HG03439 (cell line): ENCODE results near the gene ISM1.

ENCODE experiments used
- ATAC-seq: cut with Tn5 transposase; IDR thresholded peaks from one replicate; pipeline ENCODE4 v1.9.1; 2021; ENCODE audit warnings: mild to moderate bottlenecking, moderate library complexity; ENCODE audit not compliant: unreplicated experiment

ISM1 gene

DNA sequence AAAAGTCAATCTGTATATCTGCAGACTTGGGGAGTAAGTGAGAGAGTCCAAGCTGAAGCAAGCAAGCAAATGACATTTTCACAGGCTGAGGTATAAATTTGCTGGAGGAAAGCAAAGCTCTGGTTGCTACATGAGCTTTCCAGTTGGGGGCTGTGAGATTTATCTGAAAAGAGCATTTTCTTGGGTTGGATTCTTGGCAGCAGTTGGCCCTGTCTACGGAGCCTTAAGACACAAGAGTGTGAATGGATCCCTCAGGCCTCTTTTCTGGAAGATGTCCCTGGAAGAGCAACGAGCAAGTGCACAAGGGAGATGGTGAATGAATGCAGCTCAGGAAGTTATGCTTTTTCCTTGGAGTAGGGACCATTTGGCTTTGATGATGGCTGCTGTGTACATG lies 30.8 kb downstream of the ISM1 start:
- no peak for ATAC-seq

DNA sequence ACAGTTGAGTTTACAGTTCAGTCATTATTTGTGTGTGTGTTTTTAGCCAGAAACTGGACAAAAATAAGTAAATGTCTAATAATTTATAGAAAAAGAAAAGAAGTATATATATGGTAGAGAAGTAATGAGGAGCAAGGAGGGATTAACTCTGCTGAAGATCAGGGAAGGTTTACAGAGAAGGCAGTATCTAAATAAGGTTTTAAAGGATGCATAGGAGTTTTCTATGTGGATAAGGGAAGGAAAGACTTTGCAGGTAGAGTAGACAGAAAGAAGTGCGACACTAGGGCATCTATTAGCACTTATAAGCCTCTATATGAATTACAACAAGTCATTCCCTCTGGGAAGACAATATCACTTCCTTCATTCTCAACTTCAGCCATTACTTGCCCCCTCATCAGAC lies 34.3 kb downstream of the ISM1 start:
- no peak for ATAC-seq

DNA sequence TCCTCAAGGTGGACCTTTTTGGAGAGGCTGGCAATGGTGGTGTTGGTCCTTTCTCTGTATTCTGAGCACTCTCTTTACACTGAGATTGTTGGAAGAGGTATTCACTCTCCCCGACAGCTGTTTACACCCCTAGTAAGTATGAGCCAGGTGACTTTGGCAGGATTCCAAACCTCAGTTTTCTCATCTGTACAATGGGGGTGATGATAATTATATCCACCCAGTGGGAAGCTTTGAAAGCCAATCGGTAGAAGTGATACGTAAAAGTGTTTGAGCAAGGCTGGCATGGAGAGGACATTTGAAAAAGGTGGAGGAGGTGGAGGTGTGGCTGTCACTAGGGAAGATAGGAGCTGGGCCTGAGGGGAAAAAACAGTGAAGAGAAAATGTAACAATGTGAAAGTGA lies 35.5 kb downstream of the ISM1 start:
- ATAC-seq, result no peak

DNA sequence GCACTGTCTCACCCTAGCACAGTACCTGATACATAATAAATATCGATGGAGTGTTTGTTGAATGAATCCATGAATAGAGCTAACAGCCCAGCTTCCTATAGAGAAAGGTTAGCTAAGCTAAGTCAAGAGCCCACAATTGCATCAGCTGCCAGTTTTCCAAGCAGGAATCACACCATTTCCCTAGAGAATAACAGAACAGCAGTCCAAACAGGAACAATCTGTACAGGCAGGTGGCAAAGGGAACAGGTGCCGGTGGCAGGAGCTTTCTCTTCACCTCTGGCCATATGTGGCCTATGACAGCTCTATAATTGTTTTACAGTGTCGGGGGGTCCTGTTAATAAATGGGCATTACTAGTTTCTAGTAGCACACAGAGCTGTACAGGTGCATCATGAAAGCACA lies 38.8 kb downstream of the ISM1 start:
- ATAC-seq, result no peak

DNA sequence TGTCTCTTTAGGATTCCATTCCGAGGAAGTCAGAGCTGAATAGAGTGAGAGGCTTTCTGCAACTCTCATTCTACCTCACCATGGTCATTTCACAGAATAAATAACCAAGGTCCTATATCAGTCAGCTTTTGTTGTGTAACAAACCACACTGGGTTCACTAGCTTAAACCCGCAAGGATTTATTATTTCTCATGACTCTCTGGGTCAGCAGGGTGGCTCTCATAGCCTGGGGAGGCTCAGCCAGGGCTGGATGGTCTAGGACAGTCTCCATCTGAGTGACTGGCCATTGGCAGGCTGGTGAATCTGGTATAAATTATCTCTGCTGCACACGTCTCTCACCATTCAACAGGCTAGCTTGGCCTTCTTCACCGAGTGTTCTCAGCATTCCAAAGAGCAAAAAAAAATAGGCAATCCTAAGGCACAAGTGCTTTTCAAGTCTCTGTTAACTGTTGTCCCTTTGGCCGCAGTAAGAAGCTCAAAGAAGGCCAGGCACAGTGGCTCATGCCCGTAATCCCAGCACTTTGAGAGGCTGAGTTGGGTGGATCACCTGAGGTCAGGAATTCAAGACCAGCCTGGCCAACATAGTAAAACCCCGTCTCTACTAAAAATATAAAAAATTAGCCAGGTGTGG lies 39.7 kb downstream of the ISM1 start:
- no peak for ATAC-seq

DNA sequence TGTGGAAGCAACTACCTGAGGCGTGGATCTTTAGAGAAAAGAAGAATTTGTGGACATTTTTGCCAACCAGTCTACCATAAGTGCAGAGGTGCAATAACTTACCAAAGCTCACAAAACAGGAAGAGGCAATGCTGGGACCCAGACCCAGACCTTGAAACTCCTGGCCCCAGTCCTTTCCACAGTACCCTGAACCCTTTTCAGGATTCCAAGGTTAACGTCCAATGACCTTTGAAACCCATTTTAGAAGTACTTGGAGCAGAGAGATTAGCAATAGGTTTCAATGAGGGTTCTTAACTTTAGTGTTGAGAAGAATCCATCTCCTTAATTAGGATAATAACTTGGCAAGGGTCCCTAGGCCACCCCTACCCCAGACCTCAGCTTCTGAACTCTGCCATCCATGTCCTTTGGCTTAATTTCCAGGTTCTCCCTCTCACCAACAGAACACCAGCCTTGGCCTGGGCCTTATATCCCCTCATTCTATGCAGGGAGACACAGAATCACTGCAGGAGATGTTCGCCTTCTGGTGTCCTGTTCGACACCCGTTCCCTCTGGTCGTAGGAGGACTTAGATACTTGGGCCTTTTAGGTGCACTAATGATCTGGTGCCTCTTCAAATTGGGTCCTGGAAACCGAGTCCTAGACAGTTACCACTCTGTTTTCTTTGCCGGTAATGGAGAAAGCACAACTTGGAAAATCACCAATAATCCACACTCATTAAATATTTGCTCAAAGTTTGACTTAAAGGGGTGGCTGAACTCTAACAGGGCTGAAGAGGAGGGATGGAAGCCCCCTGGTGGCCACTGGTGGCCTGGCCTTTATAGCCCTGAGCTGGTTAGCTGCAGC lies 40.6 kb downstream of the ISM1 start:
- ATAC-seq, result no peak

DNA sequence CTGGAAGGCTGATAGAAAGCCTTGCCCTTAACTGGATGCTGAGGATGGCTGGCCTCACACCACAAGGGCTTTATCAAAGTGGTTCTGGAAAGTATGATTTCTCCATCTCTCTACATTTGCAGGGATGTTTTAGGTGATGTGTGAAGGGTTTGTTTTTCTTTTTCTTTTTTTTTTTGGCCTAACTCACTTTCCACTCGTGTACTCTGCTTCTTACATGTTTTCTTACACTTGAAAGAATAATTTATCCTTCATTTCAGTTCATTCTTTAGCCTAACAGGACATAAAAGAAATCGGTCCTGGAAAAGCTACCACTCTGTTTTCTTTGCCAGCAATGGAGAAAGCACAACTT lies 41.2 kb downstream of the ISM1 start:
- no peak for ATAC-seq

DNA sequence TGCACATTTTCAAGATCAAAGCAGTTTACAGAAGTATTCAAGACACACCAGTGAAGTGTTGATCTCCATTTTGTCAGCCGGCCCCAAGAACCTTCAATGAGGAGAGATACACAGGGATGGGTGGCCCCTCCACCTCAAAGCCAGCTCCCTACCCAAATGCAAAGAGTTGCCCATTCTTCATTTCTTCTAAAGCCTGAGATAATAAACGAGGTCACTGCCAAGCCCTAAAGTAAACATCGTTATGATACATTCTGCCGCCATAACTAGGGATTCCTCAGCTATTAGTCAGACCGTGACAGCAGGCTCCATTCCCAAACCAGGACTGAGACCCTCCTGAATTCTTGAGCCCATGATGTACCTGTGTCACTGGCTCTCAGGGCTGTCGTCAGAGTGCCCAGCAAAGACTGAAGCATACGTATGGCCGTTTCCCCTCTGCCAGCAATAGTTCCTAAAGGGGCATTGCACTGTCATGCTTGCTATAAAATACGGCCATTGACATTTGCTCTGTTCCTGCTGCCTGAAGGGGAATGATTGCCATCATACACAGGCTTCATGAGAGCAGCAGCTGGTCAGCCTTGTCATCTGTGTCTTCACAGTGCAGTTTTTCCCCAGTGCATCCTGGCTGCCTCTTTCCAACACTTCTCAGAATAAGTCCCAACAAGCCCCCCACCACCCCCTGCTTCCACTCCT lies 41.7 kb downstream of the ISM1 start:
- no peak for ATAC-seq

DNA sequence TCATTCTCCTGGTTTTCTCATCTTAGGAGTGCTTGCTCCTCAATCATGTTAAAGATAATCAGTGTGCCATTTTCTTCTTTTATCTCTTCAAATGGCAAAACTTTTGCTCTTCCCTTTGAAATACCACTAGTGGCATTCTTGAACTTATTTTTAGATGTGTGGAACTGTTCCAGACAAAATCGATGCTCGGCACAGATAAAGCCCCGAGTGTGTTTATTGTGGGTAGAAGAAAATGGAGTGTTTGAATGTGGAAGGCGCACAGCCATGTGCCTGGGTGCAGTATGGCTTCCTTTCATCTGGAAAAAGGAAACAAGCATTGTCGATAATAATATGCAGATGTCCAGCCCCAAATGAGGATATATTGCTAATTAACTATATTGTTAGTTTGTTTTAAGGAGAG lies 42.4 kb downstream of the ISM1 start:
- ATAC-seq, result no peak

DNA sequence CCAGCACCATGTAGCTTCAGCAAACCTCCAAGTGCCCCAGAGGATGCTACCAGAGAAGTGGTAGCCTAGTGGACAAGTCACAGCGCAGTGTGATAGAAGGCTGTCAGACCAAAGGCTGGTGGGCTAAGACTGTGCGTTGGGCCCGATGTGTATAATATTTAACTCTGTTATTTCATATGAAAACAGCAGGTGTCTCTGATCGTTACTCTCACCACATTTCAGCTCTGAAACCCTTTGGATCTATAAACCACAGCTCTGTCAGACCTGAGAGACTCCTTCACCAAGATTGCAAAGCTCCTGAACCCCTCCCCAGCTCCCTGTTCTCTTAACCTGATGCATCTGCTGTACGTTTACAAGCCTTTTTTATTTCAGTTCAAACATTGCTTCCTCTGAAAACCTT lies 43.8 kb downstream of the ISM1 start:
- no peak for ATAC-seq

DNA sequence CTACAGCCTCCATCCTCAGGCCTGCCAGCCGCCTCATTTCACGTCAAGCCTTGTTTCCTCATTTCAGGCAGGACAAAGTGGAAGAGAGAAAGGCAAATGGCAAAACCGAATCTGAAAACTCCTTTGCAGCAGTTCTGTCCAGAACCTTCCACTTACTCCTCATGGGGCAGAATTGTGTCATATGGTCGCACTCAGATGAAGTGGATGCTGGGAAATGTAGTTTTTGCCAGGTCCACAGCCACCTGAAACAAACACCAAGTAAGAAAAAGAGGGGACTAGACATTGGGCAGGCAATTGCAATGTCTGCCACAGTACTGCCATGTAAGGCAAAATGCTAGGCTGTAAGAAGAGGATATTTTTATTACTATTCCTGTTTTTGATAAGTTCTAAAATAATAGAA lies 44.9 kb downstream of the ISM1 start:
- no peak for ATAC-seq

DNA sequence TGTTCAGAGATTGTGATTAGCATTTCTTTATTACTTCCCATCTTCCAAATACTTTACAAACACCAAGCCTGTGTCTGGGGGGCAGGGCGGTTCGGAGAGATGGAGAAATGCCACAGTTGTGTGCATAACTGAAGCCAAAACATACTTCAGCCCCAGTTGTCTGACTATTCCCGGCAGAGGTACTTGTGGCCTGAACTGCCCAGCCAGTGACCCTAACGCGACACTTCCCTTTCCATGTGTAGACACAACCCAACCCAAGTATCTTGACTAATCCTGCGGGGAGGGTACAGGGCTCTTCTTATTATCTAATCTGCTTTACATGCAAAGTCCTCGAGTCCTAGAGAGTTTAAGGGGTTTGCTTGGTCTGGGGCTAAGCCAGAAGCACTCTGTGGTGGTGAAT lies 46.2 kb downstream of the ISM1 start:
- no peak for ATAC-seq

DNA sequence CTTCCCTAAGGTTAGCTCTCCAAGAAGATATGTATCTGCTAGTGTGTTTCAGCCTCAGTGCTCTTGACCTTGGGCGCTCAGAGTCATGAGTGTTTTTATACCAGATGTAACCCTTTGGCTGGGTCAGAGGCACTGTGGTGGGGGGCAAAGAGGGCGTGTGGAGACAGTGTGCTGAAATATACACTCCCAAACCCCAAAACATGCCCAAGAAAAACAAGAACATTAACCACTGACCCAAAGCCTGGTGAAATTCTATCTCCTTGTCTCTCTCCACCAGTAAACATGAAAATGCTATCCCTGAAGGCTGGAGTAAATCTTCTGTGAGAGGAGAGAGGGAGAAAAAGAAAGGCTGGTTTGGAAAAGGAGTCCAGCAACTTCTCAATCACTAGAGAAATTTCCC lies 47.9 kb downstream of the ISM1 start:
- ATAC-seq, result no peak

DNA sequence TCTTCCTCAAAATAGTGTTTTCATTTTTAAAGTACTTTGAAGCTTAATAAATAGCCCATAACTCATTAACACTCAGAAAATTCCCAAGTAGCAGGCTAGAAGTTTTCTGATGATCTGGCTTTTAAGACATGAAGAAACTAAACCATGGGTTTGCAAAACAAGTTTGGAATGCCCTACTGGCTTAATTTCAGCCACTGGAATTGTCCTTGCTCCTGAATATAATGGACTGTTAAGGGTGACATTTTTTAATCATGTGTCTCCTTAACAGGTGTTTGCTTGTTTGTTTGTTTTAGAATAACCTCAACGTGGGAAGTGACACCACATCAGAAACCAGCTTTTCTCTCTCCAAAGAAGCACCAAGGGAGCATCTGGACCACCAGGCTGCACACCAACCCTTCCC lies 49.1 kb downstream of the ISM1 start:
- no peak for ATAC-seq

DNA sequence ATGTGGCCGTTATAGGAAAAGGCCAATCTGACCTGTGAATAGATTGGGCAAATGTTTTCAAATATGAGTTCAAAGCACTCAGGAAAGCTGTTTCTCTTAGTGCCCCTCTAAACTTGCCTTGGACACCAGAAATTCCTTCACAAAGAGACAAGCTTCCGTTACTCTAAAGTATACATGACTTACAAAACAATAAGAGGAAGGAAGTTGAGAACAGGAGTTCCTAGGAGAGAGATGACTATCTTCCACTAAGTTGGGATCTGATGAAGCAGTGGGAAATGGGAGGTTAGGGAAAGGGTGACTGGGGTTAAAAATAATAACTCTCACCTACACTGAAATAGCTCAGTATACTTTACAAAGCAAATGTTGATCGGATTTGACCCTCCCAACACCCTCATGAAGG lies 50.0 kb downstream of the ISM1 start:
- ATAC-seq, result no peak

DNA sequence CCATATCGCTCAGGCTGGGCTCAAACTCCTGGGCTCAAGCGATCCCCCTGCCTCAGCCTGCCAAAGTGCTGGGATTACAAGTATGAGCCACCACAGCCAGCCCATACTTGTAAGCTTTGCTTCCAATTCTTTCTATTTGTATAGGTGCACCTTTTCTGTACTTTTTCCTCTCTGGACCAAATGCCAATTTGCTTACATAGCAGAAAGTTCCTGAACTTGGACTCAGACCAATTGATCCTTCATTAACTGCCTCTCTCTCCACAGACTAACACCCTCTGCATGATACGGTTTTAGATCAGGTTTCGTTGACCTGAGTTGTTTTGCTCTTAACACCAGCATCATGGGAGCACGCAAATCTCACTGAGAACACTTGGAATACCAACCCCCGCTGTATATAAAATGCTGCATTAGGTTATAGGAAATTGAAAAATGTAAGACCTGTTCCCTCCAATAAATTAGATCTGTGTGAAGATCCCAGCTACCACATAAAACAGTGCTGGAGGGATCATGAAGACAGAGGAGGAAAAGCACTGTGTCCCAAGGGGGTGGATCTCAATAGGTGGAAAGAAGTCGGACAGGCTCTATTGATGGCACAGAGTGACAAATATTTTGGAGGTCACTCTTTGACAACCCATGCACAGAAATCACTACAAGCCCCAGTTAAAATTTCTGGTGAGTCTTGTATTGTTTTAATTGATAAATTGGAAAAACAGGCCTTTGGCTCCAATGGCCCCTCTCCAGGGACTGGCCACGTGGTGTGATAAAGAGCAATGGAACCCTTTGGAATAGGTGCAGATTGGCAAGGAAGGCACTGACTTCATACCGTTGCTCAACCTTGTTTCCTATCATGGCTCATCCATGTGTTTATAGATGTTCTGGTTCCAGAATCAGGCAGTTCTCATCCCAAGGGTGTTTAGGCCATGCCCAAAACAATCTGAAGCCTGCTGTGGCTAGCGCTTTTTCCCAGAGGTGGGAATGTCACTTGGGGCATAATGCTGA lies 51.2 kb downstream of the ISM1 start:
- ATAC-seq, result no peak

DNA sequence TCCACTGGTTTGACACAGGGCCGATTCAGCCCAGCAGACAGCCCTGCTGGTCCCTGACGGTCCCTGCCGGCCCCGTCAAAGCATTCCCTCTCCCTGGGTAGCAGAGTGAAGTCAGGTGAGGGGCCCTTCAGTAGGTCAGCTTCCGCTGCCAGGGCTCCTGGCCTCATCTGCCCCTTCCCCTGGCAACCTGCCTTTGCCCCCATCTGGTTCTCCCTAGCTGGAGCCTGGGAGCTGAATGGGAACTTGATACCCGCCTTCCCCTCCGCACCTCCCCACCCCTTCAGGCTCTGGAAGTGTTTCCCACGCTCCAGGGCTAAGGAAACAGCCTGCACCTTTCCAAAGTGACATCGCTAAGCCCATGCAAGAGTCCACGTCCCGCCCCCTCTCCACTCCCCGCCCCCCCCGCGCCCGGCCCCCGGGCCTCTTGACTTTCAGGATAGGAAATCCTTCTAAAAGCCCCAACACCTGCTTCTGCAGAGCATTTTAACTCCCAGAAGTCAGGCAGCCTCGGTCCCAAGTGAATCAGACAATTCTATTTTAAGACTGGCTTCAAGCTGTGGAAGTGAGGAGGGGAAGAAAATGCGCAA lies 53.3 kb downstream of the ISM1 start:
- no peak for ATAC-seq

DNA sequence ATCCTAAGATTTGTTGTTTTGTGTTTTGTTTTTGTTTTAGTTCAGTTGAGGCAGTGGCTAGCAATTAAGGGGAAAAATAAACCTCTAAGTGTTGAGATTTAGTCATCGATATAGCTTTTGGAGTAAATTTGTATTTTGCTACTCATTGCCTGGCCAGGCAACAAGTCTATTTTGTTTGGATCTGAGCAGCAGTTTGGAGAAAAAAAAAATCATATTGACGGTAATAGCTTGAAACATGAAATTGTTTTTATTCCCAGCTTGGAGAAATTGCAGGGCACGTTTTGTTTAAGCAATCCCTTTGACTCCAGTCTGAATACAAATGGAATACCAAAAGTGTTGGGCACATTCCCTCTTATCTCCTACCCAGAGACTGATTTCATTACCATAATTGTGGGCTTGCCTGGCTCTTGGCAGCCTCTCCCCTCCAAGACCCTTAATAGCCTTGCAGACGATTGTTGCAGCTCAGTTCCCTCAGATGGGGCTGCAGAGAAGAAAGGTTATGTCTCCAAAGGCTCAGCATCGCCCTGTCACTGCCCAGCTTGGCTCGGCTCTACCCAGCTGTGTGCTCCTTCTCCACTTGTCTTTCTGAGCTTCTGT lies 56.0 kb downstream of the ISM1 start:
- ATAC-seq, result no peak

DNA sequence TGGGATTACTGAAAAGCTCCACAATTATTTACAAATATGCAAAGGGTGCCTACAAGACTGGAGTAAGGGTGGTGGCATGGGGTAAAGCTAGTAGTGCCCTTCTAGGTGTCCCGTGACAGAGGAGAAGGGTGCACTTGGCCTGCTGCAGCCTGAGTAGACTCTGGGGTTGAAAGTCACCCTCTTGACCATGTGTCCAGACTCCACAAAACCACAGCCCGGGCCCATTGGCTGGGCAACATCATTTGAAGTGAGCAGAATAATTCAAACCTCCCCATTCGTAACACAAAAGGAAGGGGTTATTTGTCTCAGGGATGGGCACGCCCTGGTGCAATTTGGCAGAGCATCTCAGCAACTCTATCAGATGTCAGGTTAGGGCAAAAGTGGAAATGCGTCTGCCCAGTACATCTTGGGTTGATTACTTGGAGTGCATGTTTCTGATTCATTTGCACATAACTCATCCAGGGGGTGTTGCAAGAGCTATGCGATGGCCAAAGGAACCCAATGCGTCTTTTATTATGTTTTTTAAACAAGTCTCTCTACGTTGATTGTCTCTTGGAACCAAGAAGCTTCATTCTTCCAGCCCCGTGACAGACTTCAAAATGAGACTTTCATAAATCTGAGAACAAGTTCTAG lies 56.7 kb downstream of the ISM1 start:
- ATAC-seq, result no peak
